ENCODE data around the gene SPTAN1.
"Not testable (repeated sequence)": the region's sequence is repeated elsewhere in the genome, so short reads cannot be mapped to it uniquely, and the experiment has no call there.

SPTAN1 gene

GRCh38 chr9:128553728-128554127, 1.3 kb downstream of the SPTAN1 start:
- DNase-seq: no peak

DNA sequence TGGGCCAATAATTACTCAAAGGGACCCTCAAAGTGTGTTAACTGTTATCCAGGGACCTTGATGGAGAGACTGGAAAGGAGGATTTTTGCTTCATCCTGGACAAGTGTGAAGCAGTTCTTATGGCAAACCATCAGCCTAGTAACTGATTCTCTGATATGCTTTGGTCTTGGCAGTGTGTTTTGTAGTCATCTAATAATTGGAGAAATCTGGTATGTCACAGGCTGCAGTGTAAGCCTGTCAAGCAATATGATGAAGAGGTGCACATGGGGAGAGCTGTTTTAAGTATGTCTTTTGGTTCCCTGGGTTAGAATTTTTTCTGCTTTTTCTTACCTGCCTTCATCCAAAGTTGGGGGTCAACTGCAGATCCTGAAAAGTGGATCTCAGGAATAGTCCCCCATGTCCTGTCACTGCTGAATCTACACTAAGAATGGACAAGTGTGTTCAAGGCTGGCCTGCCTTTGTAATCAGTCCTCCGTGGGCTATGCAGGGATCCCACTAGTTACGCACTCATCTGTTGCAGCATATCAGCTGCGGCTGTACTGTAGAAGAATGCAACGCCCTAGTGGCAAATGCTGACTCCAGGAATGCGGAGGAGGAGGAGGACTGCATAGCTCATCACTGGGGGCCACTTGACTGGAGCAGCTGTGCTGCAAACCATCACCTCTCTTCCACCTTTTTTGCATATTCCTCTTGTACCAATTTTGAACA, 1.9 kb downstream of the SPTAN1 start:
- DNase-seq: no peak

DNA sequence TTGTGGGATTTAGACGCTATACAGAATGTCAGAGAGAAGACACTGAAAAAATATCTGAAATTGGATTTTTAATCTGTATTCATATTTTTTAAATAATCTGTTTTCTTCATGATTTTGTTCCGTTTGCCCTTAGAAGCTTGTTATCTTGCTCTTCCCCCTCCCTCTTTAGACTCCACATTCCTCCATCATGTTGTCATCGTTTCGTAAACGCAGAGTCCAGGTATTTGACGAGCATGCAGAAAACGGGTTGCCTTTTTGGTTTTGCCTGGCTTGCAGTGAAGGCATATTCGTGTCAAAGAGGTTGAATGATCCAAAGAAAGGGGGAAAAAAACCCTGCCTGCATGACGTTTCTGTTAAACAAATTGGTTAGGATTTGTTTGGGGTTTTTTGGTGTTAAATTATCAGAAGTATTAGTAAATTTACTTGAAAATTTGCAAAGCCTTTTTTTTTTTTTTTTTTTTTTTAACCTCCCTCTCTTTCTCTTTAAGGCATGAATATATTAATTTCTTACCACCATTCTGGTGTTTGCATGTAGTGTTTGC, 2.9 kb downstream of the SPTAN1 start:
- no peak for DNase-seq

- DNase-seq: no peak
Measured at GRCh38 chr9:128556276-128556675, 3.9 kb downstream of the SPTAN1 start.

GRCh38 chr9:128556926-128557634, 4.7 kb downstream of the SPTAN1 start:
- DNase-seq: no peak

GRCh38 chr9:128558431-128559310, 6.3 kb downstream of the SPTAN1 start:
- peak; percentile 37 to 45 for DNase-seq

DNA sequence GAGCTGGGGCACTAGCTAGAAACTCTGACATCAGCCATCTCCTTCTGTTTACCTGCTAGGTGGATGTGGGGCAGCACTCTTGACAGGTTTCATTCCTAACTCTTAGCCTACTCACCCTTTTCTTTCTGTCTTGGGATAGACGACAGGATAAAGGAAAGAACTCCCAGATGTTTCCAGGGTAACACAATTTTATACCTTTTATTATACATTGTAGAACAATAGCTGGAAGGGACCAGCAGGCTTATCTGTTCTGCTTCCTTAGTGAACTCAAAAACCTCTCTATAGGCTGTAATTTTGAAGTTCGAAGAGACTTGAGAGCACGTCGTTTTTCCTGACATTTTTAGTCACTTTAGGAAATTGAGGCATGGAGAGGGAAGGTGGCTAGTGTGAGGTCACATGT, 13.2 kb downstream of the SPTAN1 start:
- DNase-seq: no peak

DNA sequence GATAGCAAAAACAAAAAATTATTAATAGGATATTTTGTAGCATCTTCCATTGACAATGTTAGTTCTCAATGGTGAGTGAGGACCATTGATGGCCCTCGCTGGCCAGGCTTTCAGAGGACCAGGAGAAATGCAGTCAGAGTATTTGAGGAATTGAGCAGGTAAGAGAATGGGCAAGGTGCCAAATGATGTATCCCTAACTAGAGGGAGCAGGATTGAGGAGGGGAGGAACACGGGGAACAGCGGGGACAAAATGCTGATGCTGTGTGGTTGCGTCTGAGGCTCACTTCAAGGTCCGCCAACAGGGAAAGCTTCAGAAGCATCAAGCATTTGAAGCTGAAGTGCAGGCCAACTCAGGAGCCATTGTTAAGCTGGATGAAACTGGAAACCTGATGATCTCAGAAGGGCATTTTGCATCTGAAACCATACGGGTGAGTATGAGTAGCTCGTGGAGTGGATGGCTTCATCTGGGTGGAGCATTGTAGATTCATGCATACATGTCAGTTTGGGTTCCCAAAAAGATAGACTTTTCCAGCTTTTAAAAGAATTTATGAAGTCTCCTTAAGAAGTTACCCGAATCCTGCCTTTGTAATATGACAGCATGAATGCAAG, 16.2 kb downstream of the SPTAN1 start:
- no peak for DNase-seq

GRCh38 chr9:128575469-128575868, 23.1 kb downstream of the SPTAN1 start:
- DNase-seq: no peak

DNA sequence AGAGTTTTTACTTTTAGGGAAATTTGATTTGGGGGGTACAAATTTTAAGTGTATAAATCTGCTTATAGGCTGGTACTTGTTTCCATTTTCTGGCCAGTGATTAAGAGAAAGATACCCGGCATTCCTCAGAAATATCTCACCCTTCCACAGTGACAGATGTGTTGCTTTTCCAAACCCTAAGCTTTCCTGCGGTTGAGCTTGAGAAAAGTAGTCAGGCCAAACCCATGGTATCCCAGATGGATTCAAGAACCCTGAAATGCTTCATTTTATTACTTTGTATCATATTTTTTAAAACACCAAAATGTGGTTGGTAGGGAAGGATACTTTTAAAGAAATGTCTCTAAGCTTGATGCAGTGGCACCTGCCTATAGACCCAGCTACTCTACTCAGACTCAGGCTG, 23.5 kb downstream of the SPTAN1 start:
- DNase-seq: no peak

DNA sequence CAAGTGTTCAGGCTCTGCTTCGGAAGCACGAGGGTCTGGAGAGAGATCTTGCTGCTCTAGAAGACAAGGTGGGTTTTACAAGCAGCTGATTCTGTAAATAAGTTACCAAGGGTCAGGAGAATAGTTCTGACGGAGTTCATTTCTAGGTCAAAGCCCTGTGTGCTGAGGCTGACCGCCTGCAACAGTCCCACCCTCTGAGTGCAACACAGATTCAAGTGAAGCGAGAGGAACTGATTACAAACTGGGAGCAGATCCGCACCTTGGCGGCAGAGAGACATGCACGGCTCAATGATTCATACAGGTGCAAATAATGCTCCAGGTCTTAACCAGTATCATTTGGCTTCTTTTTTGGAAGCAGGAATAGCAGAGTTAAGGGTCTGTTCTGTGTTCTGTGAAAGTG, 24.8 kb downstream of the SPTAN1 start:
- DNase-seq: no peak

- no peak for DNase-seq
Measured at GRCh38 chr9:128579194-128579593, 26.8 kb downstream of the SPTAN1 start.

GRCh38 chr9:128580731-128581130, 28.3 kb downstream of the SPTAN1 start:
- DNase-seq: no peak

DNA sequence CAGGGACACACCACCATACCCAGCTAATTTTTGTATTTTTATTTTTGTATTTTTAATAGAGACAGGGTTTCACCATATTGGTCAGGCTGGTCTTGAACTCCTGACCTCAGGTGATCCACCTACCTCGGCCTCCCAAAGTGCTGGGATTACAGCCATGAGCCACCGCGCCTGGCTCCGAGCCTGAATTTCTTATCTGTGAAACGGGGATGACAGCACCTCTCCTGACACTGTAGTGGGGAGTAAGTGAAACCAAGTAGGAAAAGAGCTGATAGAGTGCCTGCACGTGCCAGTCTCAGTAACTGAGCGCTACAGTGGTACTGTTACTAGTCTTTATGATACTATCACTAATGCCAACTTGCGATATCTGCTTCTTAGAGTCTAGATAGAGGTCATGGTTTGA, 32.8 kb downstream of the SPTAN1 start:
- DNase-seq: not testable (repeated sequence)

- not testable (repeated sequence) for DNase-seq
Measured at GRCh38 chr9:128586934-128587333, 34.5 kb downstream of the SPTAN1 start.

GRCh38 chr9:128587453-128587852, 35.1 kb downstream of the SPTAN1 start:
- DNase-seq: peak; percentile 30 to 33

DNA sequence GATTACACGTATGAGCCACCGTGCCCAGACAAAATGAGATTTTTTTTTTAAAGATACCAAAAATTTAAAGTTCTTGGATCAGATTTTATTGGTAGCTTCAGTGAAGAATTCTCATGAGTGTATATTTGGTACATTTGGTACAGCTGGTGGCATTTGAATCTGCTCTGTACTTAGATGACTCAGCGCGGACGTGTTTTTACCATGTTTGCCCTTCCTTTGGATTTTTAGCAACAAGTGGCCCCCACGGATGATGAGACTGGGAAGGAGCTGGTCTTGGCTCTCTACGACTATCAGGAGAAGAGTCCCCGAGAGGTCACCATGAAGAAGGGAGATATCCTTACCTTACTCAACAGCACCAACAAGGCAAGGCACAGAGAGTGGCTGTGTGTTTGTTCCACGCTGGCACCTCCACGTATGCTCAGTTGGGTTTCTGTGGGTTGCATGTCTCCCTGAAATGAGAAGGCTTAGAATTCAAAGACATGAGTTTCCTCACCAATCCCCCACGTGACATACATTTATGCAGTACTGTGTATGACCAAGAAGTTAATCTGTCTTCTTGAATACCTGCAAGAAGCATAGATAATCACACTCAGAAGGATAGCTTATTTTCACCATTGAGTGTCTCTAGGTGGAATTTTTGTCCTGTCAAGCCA, 36.3 kb downstream of the SPTAN1 start:
- DNase-seq: no peak

GRCh38 chr9:128593039-128593438, 40.7 kb downstream of the SPTAN1 start:
- no peak for DNase-seq

DNA sequence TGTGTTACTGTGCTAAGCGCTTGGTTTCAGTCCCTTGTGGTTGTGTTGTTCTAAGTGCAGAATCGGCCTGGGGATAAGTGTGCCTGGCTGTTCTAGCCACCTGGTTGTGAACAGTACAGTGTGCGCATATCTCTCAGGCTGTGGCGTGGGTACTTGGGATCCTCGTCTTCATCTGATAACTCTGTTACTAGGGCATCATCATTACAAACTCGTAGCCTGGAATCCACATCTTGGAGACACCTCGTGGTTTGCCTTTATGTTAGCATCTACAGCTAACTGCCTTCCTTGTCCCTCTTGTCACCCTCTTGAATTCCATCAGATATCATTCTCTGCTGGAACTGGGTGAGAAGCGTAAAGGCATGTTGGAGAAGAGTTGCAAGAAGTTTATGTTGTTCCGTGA, 41.5 kb downstream of the SPTAN1 start:
- no peak for DNase-seq

- no peak for DNase-seq
Measured at GRCh38 chr9:128595471-128595870, 43.1 kb downstream of the SPTAN1 start.

GRCh38 chr9:128600099-128600498, 47.7 kb downstream of the SPTAN1 start:
- no peak for DNase-seq

- DNase-seq: no peak
Measured at GRCh38 chr9:128603697-128604096, 51.3 kb downstream of the SPTAN1 start.

All from CD4-positive, alpha-beta T cell treated with Interleukin-1 beta for 1 hour (primary cell).